ENCODE results near the gene RASA3.

GRCh38 chr13:114152285-114152645, 19.8 kb upstream of the RASA3 start:
- TF ChIP-seq CTCF (IDR thresholded peaks at IDR 0.05; ENCODE audit: insufficient read depth, low read length) (no peak), POLR2AphosphoS5 (IDR thresholded peaks at IDR 0.05; ENCODE audit: low read depth) (no peak), REST (IDR thresholded peaks at IDR 0.05; ENCODE audit: insufficient replicate concordance, low read depth) (no peak), SPI1 (IDR thresholded peaks at IDR 0.05; ENCODE audit: borderline replicate concordance, low read depth) (no peak), GABPA (IDR thresholded peaks at IDR 0.05; ENCODE audit: low read depth) (no peak)
